Germinal center (tissue), 1 donor: Measurements from ENCODE around the gene ZNF646.

Experiments
- DNase-seq: peaks from one replicate; pipeline ENCODE4 v3.0.0; 2012; ENCODE audit warnings: mixed read lengths, low spot score

ZNF646 gene, protein sequence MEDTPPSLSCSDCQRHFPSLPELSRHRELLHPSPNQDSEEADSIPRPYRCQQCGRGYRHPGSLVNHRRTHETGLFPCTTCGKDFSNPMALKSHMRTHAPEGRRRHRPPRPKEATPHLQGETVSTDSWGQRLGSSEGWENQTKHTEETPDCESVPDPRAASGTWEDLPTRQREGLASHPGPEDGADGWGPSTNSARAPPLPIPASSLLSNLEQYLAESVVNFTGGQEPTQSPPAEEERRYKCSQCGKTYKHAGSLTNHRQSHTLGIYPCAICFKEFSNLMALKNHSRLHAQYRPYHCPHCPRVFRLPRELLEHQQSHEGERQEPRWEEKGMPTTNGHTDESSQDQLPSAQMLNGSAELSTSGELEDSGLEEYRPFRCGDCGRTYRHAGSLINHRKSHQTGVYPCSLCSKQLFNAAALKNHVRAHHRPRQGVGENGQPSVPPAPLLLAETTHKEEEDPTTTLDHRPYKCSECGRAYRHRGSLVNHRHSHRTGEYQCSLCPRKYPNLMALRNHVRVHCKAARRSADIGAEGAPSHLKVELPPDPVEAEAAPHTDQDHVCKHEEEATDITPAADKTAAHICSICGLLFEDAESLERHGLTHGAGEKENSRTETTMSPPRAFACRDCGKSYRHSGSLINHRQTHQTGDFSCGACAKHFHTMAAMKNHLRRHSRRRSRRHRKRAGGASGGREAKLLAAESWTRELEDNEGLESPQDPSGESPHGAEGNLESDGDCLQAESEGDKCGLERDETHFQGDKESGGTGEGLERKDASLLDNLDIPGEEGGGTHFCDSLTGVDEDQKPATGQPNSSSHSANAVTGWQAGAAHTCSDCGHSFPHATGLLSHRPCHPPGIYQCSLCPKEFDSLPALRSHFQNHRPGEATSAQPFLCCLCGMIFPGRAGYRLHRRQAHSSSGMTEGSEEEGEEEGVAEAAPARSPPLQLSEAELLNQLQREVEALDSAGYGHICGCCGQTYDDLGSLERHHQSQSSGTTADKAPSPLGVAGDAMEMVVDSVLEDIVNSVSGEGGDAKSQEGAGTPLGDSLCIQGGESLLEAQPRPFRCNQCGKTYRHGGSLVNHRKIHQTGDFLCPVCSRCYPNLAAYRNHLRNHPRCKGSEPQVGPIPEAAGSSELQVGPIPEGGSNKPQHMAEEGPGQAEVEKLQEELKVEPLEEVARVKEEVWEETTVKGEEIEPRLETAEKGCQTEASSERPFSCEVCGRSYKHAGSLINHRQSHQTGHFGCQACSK (N-terminal part only)

GRCh38 chr16:31073970-31074813 is at the start of gene ZNF646, which contains the start of gene ZNF668:
Gene ZNF646 (plus strand): TSS chr16:31074422. CDS start chr16:31076325, 1,903 bp downstream.
Gene ZNF668 (minus strand): TSS chr16:31074240. CDS start chr16:31064459, 9,781 bp downstream.
- peak; percentile 96 for DNase-seq

GRCh38 chr16:31025339-31025738 is 48.9 kb upstream of the ZNF646 start:
- DNase-seq, result no peak

DNA sequence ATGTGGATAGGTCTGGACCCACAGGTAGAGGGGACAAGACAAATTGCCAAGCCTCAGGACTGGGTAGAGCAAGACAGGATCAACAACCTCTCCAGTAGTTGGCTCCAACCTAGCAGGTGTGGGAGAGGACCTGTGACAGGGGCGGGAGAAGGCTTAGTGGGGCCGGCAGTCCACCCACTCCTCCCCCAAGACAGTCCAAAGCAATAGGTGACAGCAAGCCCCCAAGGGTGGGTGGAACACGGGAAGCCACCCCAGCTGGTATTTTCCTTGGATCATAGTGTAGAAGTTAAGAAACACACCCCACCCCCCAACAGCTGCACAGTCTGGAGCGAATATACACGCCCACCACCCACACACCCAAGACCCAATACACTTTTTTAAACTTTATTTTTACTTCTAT is 45.0 kb upstream of the ZNF646 start:
- no peak for DNase-seq

DNA sequence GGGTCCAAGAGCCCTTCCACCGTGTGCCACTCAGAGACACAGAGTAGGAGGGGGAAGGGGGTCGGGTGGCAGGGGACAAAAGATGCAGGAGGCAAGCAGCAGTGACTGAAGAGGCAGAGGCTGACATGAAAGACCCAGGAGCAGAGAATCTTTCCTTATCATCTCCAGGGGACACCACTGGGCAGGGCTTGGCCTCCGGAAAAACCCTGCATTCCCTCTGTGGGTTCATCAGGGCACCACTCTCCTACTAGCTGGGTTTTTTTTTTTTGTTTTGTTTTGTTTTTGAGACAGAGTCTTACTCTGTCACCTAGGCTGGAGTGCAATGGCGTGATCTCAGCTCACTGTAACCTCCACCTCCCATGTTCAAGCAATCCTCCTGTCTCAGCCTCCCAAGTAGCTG is 42.9 kb upstream of the ZNF646 start:
- no peak for DNase-seq

DNA sequence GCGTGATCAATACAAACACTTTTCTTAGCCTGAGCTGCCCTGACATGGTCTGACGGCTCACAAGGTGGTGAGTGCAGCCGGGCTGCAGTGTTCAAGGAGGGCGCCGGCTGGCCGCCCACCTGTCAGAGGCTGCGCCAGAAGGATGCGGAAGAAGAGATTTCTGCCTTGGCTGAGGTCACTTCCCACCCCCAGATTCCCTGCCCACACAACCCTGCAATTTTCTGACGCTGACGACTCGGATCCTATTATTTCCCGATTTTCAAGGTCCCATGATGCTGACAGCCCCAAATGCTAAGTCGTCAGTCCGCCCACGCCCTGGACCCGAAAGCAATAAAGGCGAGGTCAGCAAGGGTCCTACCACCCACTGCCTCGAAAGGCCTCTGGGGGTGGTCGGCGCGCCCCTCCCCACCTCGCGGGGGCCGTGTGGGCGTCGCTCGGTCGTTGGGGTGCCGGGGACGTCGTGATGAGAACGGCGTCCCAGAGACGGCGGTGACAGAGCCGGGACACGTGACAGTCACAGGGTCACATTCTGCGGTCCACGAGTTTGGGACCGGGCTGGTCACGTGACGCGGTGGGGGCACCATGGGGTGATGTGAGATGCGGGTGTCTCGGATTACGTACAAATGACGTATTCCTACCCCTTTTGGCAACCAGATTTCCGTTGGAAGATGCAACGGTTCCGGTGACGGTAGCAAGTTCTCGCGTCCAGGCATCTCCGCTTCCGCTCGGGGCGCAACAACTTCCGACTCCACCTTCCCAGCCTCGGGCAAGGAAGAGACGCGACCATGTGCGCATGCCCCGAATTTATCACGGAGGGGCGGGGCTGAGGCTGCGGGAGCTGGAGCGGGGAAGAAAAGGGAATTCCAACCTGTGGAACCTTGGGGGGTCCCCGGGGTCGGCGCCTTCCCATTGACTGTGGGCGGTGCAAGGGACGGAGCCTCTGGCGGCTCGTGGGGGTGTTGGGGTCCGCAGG is 41.2 kb upstream of the ZNF646 start, which contains the start of gene STX4:
TSS of gene STX4 (plus strand) at position 823 of the 973 bp plus-strand sequence. CDS start 248 bp downstream, outside the sequence.
- DNase-seq, result peak; percentile 94

DNA sequence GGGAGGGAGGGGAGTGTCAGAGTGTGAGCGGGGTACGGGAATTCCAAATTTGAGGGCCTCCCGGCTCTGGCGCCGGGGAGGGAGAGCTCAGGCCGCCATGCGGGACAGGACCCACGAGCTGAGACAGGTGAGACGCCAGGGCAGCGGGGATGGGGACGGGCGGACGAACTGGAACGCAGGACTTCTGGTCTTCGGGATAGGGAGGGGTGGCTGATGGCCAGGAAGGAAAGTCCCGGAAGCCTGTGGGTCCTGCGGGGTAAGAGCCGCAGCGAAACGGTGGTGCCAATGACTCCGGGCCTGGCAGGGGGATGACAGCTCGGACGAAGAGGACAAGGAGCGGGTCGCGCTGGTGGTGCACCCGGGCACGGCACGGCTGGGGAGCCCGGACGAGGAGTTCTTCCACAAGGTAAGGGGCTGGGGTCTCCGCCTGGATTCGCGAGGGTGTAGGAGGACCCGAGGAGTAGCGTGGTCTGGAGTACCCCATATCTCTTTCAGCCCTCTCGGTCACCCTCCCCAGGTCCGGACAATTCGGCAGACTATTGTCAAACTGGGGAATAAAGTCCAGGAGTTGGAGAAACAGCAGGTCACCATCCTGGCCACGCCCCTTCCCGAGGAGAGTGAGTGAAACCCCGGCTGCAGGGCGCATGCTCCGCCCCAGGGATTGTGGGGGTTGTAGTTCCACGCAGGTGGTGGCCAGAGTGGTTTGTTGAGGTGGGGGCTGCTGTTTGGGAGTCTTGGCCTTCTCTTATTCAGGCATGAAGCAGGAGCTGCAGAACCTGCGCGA is 40.3 kb upstream of the ZNF646 start:
- peak; percentile 96 for DNase-seq

GRCh38 chr16:31036691-31037090 is 37.5 kb upstream of the ZNF646 start:
- no peak for DNase-seq

DNA sequence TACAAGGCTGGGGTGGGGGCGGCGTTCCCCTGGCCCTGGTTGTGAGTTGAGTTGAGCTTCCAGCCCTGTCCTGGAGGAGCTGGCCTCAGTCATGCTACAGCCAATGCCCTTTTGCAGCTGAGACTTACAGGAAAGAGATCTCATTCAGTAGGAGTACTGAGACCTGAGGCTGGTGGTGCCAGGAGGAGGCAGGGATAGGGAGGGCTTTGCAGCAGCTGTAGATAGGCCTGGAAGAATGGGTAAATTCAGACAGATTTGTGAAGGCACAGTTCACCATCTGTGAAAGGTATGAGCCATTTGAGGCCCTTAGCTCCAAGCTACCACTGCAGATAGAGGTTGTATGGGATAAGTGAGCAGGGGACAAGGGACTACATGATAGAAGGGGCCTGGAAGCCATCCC is 35.2 kb upstream of the ZNF646 start:
- DNase-seq, result no peak

DNA sequence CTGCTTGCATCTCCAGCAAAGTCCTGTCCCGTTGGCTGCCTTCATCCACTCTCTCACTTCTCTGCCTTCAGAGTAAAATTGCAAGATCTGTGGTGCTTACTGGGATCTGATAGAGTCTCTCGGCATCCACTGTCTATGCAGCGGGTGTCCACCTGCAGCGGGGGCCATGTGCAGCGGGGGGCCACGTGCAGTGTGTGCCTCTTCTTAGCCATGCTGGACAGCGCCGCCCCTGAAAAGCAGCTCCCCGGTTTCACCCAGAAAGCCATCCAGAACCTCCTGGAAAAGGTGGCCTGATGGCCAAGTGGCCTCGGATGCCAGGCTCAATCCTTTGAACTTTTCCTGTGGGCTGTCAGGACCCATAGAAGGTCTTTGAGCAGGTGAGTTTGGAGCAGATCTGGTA is 31.4 kb upstream of the ZNF646 start:
- DNase-seq, result no peak

DNA sequence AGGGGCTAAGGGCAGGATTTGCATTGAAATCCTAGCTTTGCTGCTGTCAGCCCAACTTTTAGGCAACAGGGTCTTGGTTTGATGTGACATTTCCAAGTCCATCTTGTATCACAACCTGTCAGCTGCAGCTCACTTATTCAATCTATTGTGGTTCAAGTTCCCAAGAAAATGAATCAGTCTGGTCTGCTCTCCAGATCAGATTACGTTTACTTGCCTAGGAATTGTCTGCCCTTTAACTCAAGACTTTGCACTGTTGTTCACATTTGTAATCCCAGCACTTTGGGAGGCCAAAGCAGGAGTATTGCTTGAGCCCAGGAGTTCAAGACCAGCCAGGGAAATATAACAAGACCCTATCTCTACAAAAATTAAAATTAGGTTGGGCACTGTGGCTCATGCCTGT is 30.9 kb upstream of the ZNF646 start:
- no peak for DNase-seq

DNA sequence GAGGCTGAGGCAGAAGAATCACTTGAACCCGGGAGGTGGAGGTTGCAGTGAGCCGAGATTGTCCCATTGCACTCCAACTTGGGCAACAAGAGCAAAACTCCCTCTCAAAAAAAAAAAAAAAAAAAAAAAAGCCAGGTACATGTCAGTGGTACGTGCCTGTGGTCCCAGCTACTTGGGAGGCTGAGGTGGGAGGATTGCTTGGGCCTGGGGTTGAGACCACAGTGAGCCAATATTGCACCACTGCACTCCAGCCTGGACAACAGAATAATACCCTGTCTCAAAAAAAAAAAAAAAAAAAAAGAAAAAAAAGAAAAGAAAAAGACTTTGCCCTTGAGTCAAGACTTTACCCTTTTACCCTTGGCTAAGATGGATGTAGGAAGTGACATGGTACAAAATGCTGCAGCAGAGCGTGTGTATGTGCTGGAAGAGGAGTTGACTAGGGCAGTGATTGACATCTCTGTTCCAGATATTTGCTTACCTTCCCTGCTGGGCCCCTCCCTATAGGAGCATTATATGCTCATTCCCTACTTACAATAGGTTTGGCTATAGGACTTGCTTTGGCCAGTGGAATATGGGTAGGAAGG is 30.2 kb upstream of the ZNF646 start:
- DNase-seq, result no peak

- DNase-seq, result no peak
These were observed 23.8 kb upstream of the ZNF646 start for GRCh38 chr16:31050280-31051030.

DNA sequence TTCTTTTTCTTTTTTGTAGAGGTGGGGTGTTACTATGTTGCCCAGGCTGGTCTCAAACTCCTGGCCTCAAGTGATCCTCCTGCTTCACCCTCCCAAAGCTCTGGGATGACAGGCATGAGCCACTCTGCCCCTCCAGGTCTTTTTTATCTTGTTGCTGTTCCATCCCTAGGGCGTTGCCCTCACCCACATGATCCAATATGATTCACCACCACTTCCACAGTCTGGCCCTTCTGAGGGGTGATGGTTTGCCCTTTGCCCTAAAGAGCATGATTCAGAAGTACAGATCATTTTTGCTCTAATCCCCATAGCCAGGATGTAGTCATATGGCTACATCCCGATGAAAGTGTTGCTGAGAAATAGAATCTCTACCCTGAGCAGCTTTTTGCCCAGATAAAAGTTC is 22.1 kb upstream of the ZNF646 start:
- DNase-seq, result no peak

- no peak for DNase-seq
These were observed 18.6 kb upstream of the ZNF646 start for GRCh38 chr16:31055613-31056012.

DNA sequence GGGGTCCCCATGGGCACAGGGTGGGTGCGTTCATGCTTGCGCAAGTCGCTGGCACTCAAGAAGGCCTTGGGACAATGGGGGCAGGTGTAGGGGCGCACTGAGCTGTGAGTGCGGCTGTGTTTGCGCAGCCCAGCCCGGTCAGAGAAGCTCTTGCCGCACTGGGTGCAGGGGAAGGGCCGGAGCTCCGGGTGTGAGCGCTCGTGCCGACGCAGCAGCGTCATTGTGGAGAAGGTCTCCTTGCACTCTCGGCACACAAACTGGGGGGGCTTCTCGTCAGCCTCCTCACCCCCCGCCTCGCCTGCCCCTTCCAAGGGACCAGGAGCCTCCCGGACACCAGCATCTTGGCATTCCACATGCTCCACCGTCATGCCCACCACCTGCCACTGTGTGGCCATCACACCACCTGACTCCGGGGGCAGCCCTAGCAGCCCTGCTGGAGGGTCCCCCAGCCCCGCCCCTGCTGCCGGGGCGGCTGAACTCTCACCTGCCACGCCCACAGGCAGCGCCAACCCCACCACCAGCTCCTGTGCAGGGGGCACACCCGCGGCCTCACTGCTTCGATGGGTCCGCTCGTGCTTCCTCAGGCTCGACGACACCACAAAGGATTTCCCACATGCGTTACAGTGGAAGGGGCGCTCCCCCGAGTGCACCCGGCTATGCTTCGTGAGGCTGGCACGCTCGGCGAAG is 13.0 kb upstream of the ZNF646 start:
- no peak for DNase-seq

DNA sequence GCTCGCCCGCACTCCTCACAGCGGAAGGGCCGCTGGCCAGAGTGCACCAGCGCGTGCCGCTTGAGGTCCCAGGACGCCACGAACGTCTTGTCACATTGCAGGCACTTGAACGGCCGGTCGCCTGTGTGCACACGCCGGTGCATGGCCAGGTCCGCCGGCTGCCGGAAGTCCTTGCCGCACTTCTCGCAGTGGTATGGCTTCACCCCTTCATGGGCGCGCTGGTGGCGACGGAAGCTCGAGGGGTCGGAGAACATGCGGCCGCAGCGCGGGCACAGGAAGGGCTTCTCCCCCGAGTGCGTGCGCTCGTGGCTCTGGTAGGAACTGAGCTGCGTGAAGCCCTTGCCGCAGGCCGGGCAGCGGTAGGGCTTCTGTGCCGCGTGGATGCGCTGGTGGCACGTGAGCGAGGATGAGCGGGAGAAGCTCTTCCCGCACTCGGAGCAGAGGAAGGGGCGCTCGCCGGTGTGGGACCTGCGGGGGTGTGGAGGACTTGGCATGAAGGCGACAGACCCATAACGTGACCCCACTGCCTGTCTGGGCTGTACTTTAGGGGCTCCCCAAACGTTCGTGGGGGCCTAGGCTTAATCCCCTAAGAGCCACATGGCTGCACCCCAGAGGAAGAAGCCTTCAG is 12.3 kb upstream of the ZNF646 start:
- DNase-seq, result no peak

DNA sequence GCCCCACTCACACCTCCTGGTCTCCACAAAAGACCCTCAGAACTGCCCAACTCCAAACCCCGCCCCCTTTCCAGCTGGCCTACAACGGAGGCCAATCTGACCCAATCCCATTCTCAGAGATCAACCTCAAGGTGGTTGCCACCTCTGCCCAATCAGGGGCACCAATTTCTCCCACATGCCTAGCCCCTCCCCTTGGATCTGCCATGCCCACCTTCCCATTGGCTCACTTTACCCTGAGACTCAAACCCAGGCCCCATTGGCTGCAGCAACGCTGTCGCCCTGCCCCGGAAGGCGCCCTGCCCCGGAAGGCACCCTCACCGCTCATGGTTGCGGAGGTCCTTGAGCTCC is 10.8 kb upstream of the ZNF646 start:
- no peak for DNase-seq
